PC-3 (cell line): ENCODE measurements around the gene NR2F2. TPM values are rescaled to one million over a fixed set of nuclear protein-coding genes. Genes with fewer than 3 reads are reported as not detected.

Source experiments
- ATAC-seq: fragments of 200-7000 bp; cut with Tn5 transposase; 2 replicates; pipeline ENCODE4 v1.9.1; 2020; ENCODE audit warnings: mild to moderate bottlenecking, moderate library complexity
- BruUV-seq: library from RNA; stranded (reverse); fragments of 400-500 nt; replicated peaks from 2 replicates; lab custom pipeline; 2021; lab: Mats Ljungman, UMichigan
- CTCF ChIA-PET: fragments of 300-600 bp; sonication (Branson Sonifier 250); formaldehyde crosslinking; loops from one replicate; lab custom pipeline; 2022; ENCODE audit warnings: antibody characterized with exemption; lab: Charles Lee
- POLR2A ChIA-PET: fragments of 300-600 bp; sonication (Branson Sonifier 250); formaldehyde crosslinking; loops from one replicate; lab custom pipeline; 2022; ENCODE audit warnings: antibody characterized with exemption; ENCODE audit not compliant: unreplicated experiment; lab: Charles Lee
- DNase-seq: peaks from one replicate; pipeline ENCODE4 v3.0.0-alpha.2; 2015
- H2AFZ ChIP-seq: fragments of 300-600 bp; sonication (generic); 2 replicates; pipeline ENCODE4 v1.6.0; 2016; ENCODE audit warnings: antibody characterized with exemption, low read length
- H3F3A ChIP-seq: fragments of 300-600 bp; sonication (generic); one replicate; pipeline ENCODE4 v1.6.0; 2017; ENCODE audit warnings: antibody characterized with exemption, low read length, control low read depth, mild to moderate bottlenecking; ENCODE audit not compliant: unreplicated experiment
- H3K27ac ChIP-seq: fragments of 300-600 bp; sonication (generic); 2 replicates; pipeline ENCODE4 v1.5.1; 2016; ENCODE audit warnings: mild to moderate bottlenecking, low read length
- H3K27me3 ChIP-seq: fragments of 300-600 bp; sonication (generic); 2 replicates; pipeline ENCODE4 v1.6.1; 2016; ENCODE audit warnings: low read length, mixed read lengths
- H3K36me3 ChIP-seq: fragments of 300-600 bp; sonication (generic); 2 replicates; pipeline ENCODE4 v1.6.1; 2016; ENCODE audit warnings: low read depth, mixed run types, low read length, mixed read lengths
- H3K4me1 ChIP-seq: fragments of 300-600 bp; sonication (generic); 2 replicates; pipeline ENCODE4 v1.5.1; 2016; ENCODE audit warnings: low read length; ENCODE audit not compliant: insufficient read depth
- H3K4me2 ChIP-seq: fragments of 300-600 bp; sonication (generic); 2 replicates; pipeline ENCODE4 v1.6.0; 2016; ENCODE audit warnings: low read length
- H3K4me3 ChIP-seq: fragments of 300-600 bp; sonication (generic); 2 replicates; pipeline ENCODE4 v1.5.1; 2016; ENCODE audit warnings: mild to moderate bottlenecking, low read length, mixed read lengths
- H3K79me2 ChIP-seq: fragments of 300-600 bp; sonication (generic); 2 replicates; pipeline ENCODE4 v1.6.1; 2017; ENCODE audit warnings: low read length, mixed read lengths
- H3K9ac ChIP-seq: fragments of 300-600 bp; sonication (generic); 2 replicates; pipeline ENCODE4 v1.6.0; 2016; ENCODE audit warnings: mild to moderate bottlenecking, low read length
- H3K9me2 ChIP-seq: fragments of 300-600 bp; sonication (generic); replicated peaks from 2 replicates; pipeline ENCODE4 v1.6.1; 2016; ENCODE audit warnings: mixed run types, low read length, mixed read lengths
- H3K9me3 ChIP-seq: fragments of 300-600 bp; sonication (generic); 2 replicates; pipeline ENCODE4 v1.6.1; 2016; ENCODE audit warnings: low read length, mixed read lengths
- H4K20me1 ChIP-seq: fragments of 300-600 bp; sonication (generic); 2 replicates; pipeline ENCODE4 v1.6.1; 2016; ENCODE audit warnings: low read length, mixed read lengths
- EZH2 ChIP-seq: fragments of 300-600 bp; sonication (generic); IDR thresholded peaks from one replicate; pipeline ENCODE4 v1.6.1; 2017; ENCODE audit warnings: antibody characterized with exemption, mild to moderate bottlenecking, low read length; ENCODE audit not compliant: unreplicated experiment
- EZH2phosphoT487 ChIP-seq: fragments of 300-600 bp; sonication (generic); IDR thresholded peaks from 2 replicates; pipeline ENCODE4 v1.6.1; 2018; ENCODE audit warnings: mild to moderate bottlenecking, antibody characterized with exemption, low read length, borderline replicate concordance
- intact Hi-C: fragments of 100-400 bp; cut with micrococcal nuclease; formaldehyde crosslinking; loops from 2 replicates; pipeline ENCODE4 v1.9.0; 2023
- total RNA-seq: library from RNA; depleted of rRNA; stranded (reverse); fragments of >200 nt; gene quantifications from 2 replicates; pipeline ENCODE4 v1.2.3, GENCODE V29; 2014
- TF ChIP-seq, protein P1 (sequence below): fragments of 300-600 bp; sonication (generic); conservative IDR thresholded peaks from 2 replicates; pipeline ENCODE4 v1.5.1; 2017; ENCODE audit warnings: antibody characterized with exemption, low read depth, mild to moderate bottlenecking, low read length

The NR2F2 gene
- total RNA-seq, 1 experiment from 2014 or later: 19.6 TPM

DNA sequence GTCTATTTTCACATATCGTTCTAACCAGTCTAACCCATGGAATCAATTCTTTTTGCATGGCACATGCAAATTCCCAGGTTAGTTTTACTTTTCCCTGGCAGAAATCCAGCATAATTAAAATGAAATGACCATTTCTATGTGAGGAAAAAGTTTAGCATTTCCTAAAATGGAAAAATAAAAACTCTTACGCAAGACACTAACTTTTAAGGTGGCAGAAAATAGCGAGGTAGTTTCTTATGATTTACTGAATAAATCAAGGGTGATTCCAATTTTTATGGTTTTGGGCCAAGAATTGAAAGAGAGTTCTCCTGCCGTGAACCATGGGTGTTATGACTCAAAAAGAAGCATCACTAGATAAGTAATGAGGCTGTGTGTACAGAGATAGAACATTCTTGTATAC lies 32.7 kb upstream of the NR2F2 start:
- DNase-seq: no peak
- no peak overlapping the region for H3K27ac ChIP-seq
- H3K9me3 ChIP-seq: no peaks in the 10 kb centered on the region
- H3K4me3 ChIP-seq: no peak overlapping the region
- intact Hi-C loops: no loop called here
- no TSS peak for BruUV-seq
- TF ChIP-seq EZH2 (no peak), EZH2phosphoT487 (no peak)
- TF ChIP-seq, protein P1, sequence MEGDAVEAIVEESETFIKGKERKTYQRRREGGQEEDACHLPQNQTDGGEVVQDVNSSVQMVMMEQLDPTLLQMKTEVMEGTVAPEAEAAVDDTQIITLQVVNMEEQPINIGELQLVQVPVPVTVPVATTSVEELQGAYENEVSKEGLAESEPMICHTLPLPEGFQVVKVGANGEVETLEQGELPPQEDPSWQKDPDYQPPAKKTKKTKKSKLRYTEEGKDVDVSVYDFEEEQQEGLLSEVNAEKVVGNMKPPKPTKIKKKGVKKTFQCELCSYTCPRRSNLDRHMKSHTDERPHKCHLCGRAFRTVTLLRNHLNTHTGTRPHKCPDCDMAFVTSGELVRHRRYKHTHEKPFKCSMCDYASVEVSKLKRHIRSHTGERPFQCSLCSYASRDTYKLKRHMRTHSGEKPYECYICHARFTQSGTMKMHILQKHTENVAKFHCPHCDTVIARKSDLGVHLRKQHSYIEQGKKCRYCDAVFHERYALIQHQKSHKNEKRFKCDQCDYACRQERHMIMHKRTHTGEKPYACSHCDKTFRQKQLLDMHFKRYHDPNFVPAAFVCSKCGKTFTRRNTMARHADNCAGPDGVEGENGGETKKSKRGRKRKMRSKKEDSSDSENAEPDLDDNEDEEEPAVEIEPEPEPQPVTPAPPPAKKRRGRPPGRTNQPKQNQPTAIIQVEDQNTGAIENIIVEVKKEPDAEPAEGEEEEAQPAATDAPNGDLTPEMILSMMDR: no peak
- H3K36me3 ChIP-seq: no peaks in the 10 kb centered on the region
- H3K27me3 ChIP-seq: no peaks in the 10 kb centered on the region
- peaks cover 6% of the 10 kb centered on the region for H3F3A ChIP-seq
- ChIA-PET POLR2A (no interaction called here), CTCF (no interaction called here)
- ATAC-seq: no peak
- no peaks in the 10 kb centered on the region for H3K9me2 ChIP-seq
- H4K20me1 ChIP-seq: no peaks in the 10 kb centered on the region
- no peak overlapping the region for H2AFZ ChIP-seq
- no peaks in the 10 kb centered on the region for H3K79me2 ChIP-seq
- peaks cover 21% of the 10 kb centered on the region for H3K4me1 ChIP-seq
- no peak overlapping the region for H3K9ac ChIP-seq
- no peak overlapping the region for H3K4me2 ChIP-seq

DNA sequence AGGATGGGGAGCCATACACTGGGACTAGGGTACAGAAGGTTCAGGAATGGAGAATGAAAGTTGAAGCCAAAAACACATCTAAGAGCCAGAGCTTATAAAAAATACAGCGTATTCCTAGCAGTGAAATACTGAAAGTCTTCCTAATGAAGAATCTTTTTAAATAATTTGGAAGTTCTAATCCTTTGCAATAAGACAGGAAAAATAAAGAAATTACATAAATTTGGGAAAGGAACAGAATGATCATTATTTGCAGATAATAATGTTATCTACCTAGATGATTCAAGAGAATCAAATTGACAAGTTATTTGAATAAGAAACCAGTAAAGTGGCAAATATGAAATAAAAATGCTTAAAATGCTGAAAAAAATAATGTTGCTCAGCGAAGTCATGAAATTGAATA lies 32.3 kb upstream of the NR2F2 start:
- Histone ChIP-seq H3K79me2 (no peaks in the 10 kb centered on the region), H3F3A (peaks cover 6% of the 10 kb centered on the region), H3K9me2 (no peaks in the 10 kb centered on the region), H2AFZ (no peak overlapping the region), H3K4me2 (no peak overlapping the region), H3K27me3 (no peaks in the 10 kb centered on the region), H3K4me3 (no peak overlapping the region), H4K20me1 (no peaks in the 10 kb centered on the region), H3K9ac (no peak overlapping the region), H3K9me3 (no peaks in the 10 kb centered on the region), H3K27ac (no peak overlapping the region), H3K36me3 (no peaks in the 10 kb centered on the region), H3K4me1 (peaks cover 21% of the 10 kb centered on the region)
- ATAC-seq: no peak
- intact Hi-C loops: no loop called here
- TF ChIP-seq, protein P1: no peak
- no peak for TF ChIP-seq EZH2phosphoT487
- no peak for TF ChIP-seq EZH2
- CTCF ChIA-PET: no interaction called here
- no peak for DNase-seq
- no TSS peak for BruUV-seq
- POLR2A ChIA-PET: no interaction called here

DNA sequence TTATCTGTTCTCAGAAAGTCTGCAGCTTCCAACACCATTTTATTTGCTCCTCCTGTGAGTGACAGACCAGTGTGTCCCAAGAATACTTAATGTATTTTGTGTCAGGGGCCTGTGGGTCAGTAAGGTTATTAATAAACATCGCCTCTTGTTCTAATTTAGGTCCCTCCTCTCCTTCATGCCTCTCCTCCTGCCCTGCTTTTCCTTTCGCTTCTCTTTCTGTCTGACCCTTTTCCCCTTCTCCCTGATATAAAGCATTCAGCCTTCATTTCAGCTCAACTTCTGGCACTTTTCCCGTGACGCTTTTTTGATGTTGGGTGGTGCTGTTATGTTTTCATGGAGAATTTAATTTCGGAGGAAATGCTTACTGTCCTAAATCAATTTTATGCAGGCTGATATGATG lies 29.7 kb upstream of the NR2F2 start:
- ChIA-PET POLR2A (no interaction called here), CTCF (no interaction called here)
- Histone ChIP-seq H3K36me3 (no peaks in the 10 kb centered on the region), H2AFZ (no peak overlapping the region), H4K20me1 (no peaks in the 10 kb centered on the region), H3K79me2 (no peaks in the 10 kb centered on the region), H3K9ac (no peak overlapping the region), H3K4me1 (peaks cover 19% of the 10 kb centered on the region), H3F3A (peaks cover 6% of the 10 kb centered on the region), H3K27me3 (no peaks in the 10 kb centered on the region), H3K4me2 (no peak overlapping the region), H3K4me3 (no peak overlapping the region), H3K9me2 (no peaks in the 10 kb centered on the region), H3K9me3 (no peaks in the 10 kb centered on the region), H3K27ac (no peak overlapping the region)
- intact Hi-C loops: no loop called here
- DNase-seq: no peak
- no peak for ATAC-seq
- BruUV-seq: no TSS peak
- no peak for TF ChIP-seq EZH2
- TF ChIP-seq, protein P1: no peak
- TF ChIP-seq EZH2phosphoT487: no peak
